H1 (cell line): ENCODE results near the gene LY9. TPM values are rescaled to one million over a fixed set of nuclear protein-coding genes. Genes with fewer than 3 reads are reported as not detected.

Experiments used
- GABPA ChIP-seq: IDR thresholded peaks from 2 replicates; pipeline ENCODE4 v1.6.1; 2011; ENCODE audit warnings: mild to moderate bottlenecking, low read length, moderate library complexity, borderline replicate concordance; ENCODE audit not compliant: insufficient read depth
- HDAC2 ChIP-seq, 2 experiments: fragments of 300-600 bp in 1 of 2; sonication (generic) in 1 of 2; IDR thresholded peaks; 2 replicates each; pipeline ENCODE4 v1.6.1; 2011 to 2012; ENCODE audit warnings: low read depth in 2 of 2, low read length in 2 of 2, mild to moderate bottlenecking in 2 of 2, moderate library complexity in 2 of 2, borderline replicate concordance in 1 of 2, inconsistent platforms in 1 of 2
- KDM4A ChIP-seq: IDR thresholded peaks from one replicate; pipeline ENCODE4 v1.7.1; 2012; ENCODE audit warnings: low read depth, mild to moderate bottlenecking, moderate library complexity, low read length, inconsistent platforms; ENCODE audit not compliant: severe bottlenecking
- KDM5A ChIP-seq: fragments of 200-600 bp; IDR thresholded peaks from 2 replicates; pipeline ENCODE4 v1.7.1; 2012; ENCODE audit warnings: mild to moderate bottlenecking, low read length, inconsistent platforms, mixed read lengths
- YY1 ChIP-seq: IDR thresholded peaks from 2 replicates; pipeline ENCODE4 v1.6.1; 2011; ENCODE audit warnings: low read depth, mild to moderate bottlenecking, low read length
- polyA plus RNA-seq, 7 experiments: library from polyadenylated mRNA; depleted of rRNA in 3 of 7; stranded (reverse) in 5 of 7; unstranded in 2 of 7; fragments of >200 nt in 5 of 7; fragments of 200-250 nt in 2 of 7; gene quantifications; 1 replicate in 5 of 7; 2 replicates in 1 of 7; 4 replicates in 1 of 7; pipeline versions ENCODE4 v1.2.1 to v1.2.3, GENCODE V29; 2011 to 2013; ENCODE audit warnings: missing spikeins in 2 of 7, mixed read lengths in 2 of 7
- total RNA-seq: library from RNA; stranded (reverse); fragmentation: NEBNext Ultra II Directional; extraction: Animal tissue kit (Norgen Biotek cat#: 25700); gene quantifications from 2 replicates; pipeline ENCODE4 v1.2.1, GENCODE V29; 2021

The LY9 gene
- total and polyA plus RNA-seq, 2 of the 8 experiments (the other 6 are each of a cell fraction or from before 2014, with no cell fraction given), result not detected

GRCh38 chr1:160800645-160801408 lies 4.9 kb downstream of the LY9 start (continued):
- TF ChIP-seq HDAC2 (IDR thresholded peaks at IDR 0.05; ENCODE audit: borderline replicate concordance in 1 of 2, low read depth in 2 of 2, low read length in 2 of 2), result no peak
- TF ChIP-seq KDM4A, result no peak
- no peak for TF ChIP-seq GABPA
- TF ChIP-seq YY1, result no peak
- no peak for TF ChIP-seq KDM5A
